Measurements from ENCODE around the gene AGBL5. TPM values are rescaled to one million over a fixed set of nuclear protein-coding genes. Genes with fewer than 3 reads are reported as not detected.

The AGBL5 gene
- polyA plus RNA-seq, 1 donor (not counting 4 experiments of a cell fraction or from before 2014, with no cell fraction given): 25.5 TPM

GRCh38 chr2:27053321-27053720, 1.9 kb downstream of the AGBL5 start:
- Histone ChIP-seq H3K9me1 (ENCODE audit: control insufficient read depth, extremely low read depth, insufficient read depth, low read length) (no peaks in the 10 kb centered on the region), H2AFZ (ENCODE audit: control insufficient read depth, low read length) (no peak overlapping the region), H3K27ac (ENCODE audit: control insufficient read depth, insufficient read depth, low read length) (no peak overlapping the region), H3K27me3 (ENCODE audit: control insufficient read depth, extremely low read depth, insufficient read depth, low read length) (no peaks in the 10 kb centered on the region), H3K9ac (ENCODE audit: control insufficient read depth, extremely low read depth, insufficient read depth, low read length) (no peak overlapping the region), H3K79me2 (ENCODE audit: control insufficient read depth, insufficient read depth, low read length) (no peaks in the 10 kb centered on the region), H3K9me3 (ENCODE audit: control insufficient read depth, low read depth, low read length) (no peaks in the 10 kb centered on the region), H4K20me1 (ENCODE audit: control insufficient read depth, extremely low read depth, insufficient read depth, low read length) (no peaks in the 10 kb centered on the region), H3K4me3 (ENCODE audit: control insufficient read depth in 2 of 3, extremely low read depth in 1 of 3, insufficient read depth in 2 of 3, low read depth in 1 of 3, low read length in 3 of 3) (no peak overlapping the region), H3K4me2 (ENCODE audit: control insufficient read depth, extremely low read depth, insufficient read depth, low read depth, low read length) (no peak overlapping the region), H3K4me1 (ENCODE audit: control insufficient read depth, extremely low read depth, insufficient read depth, low read length) (peaks cover 9% of the 10 kb centered on the region), H3K36me3 (ENCODE audit: control insufficient read depth in 2 of 2, extremely low read depth in 1 of 2, insufficient read depth in 2 of 2, low read length in 2 of 2) (peaks cover 13 to 23% of the 10 kb centered on the region in 2 experiments)
- dilution Hi-C loops (cut with MboI; ENCODE audit: extremely low pct_ligation_motif_present, low sequenced_read_pairs): no loop called here
- FAIRE-seq: no peak
- DNase-seq (ENCODE audit: low read depth, low spot score): no peak
- TF ChIP-seq EZH2 (IDR thresholded peaks at IDR 0.05; ENCODE audit: low read length) (no peak), CTCF (optimal IDR thresholded peaks at IDR 0.05 in 1 of 3, IDR thresholded peaks at IDR 0.05 in 1 of 3, conservative IDR thresholded peaks at IDR 0.05 in 1 of 3; ENCODE audit: extremely low read depth in 1 of 3, insufficient read depth in 2 of 3, low read length in 3 of 3) (no peak)

- TF ChIP-seq CTCF (optimal IDR thresholded peaks at IDR 0.05 in 1 of 3, IDR thresholded peaks at IDR 0.05 in 1 of 3, conservative IDR thresholded peaks at IDR 0.05 in 1 of 3; ENCODE audit: extremely low read depth in 1 of 3, insufficient read depth in 2 of 3, low read length in 3 of 3): no peak
- no peak for TF ChIP-seq EZH2 (IDR thresholded peaks at IDR 0.05; ENCODE audit: low read length)
- DNase-seq (ENCODE audit: low read depth, low spot score) (no peak), FAIRE-seq (no peak)
- no peaks in the 10 kb centered on the region for H3K27me3 ChIP-seq (ENCODE audit: control insufficient read depth, extremely low read depth, insufficient read depth, low read length)
- H3K9me3 ChIP-seq (ENCODE audit: control insufficient read depth, low read depth, low read length): no peaks in the 10 kb centered on the region
- H3K9me1 ChIP-seq (ENCODE audit: control insufficient read depth, extremely low read depth, insufficient read depth, low read length): no peaks in the 10 kb centered on the region
- no peak overlapping the region for H2AFZ ChIP-seq (ENCODE audit: control insufficient read depth, low read length)
- peaks cover 9% of the 10 kb centered on the region for H3K4me1 ChIP-seq (ENCODE audit: control insufficient read depth, extremely low read depth, insufficient read depth, low read length)
- dilution Hi-C loops (cut with MboI; ENCODE audit: extremely low pct_ligation_motif_present, low sequenced_read_pairs): no loop called here
- H3K79me2 ChIP-seq (ENCODE audit: control insufficient read depth, insufficient read depth, low read length): no peaks in the 10 kb centered on the region
- no peak overlapping the region for H3K9ac ChIP-seq (ENCODE audit: control insufficient read depth, extremely low read depth, insufficient read depth, low read length)
- no peak overlapping the region for H3K4me2 ChIP-seq (ENCODE audit: control insufficient read depth, extremely low read depth, insufficient read depth, low read depth, low read length)
- no peak overlapping the region for H3K4me3 ChIP-seq (ENCODE audit: control insufficient read depth in 2 of 3, extremely low read depth in 1 of 3, insufficient read depth in 2 of 3, low read depth in 1 of 3, low read length in 3 of 3)
- no peak overlapping the region for H3K27ac ChIP-seq (ENCODE audit: control insufficient read depth, insufficient read depth, low read length)
- peaks cover 13 to 23% of the 10 kb centered on the region in 2 experiments for H3K36me3 ChIP-seq (ENCODE audit: control insufficient read depth in 2 of 2, extremely low read depth in 1 of 2, insufficient read depth in 2 of 2, low read length in 2 of 2)
- H4K20me1 ChIP-seq (ENCODE audit: control insufficient read depth, extremely low read depth, insufficient read depth, low read length): no peaks in the 10 kb centered on the region
These were observed 2.3 kb downstream of the AGBL5 start for GRCh38 chr2:27053776-27054175.
